ENCODE measurements around the gene POU3F3. TPM values are rescaled to one million over a fixed set of nuclear protein-coding genes. Genes with fewer than 3 reads are reported as not detected.

Gene POU3F3
- total RNA-seq, 1 experiment from 2014 or later: not detected

- TF ChIP-seq ATF3 (IDR thresholded peaks at IDR 0.05): no peak
- TF ChIP-seq JUND (IDR thresholded peaks at IDR 0.05): no peak
- no peak for TF ChIP-seq ELF1 (IDR thresholded peaks at IDR 0.05; ENCODE audit: borderline replicate concordance, low read depth)
- TF ChIP-seq YY1 (IDR thresholded peaks at IDR 0.05; ENCODE audit: extremely low read depth, insufficient replicate concordance, low read depth, low read length): no peak
- TF ChIP-seq CBX3 (IDR thresholded peaks at IDR 0.05; ENCODE audit: low read depth): no peak
- TF ChIP-seq REST (IDR thresholded peaks at IDR 0.05; ENCODE audit: low read depth): no peak
- no peak for TF ChIP-seq POLR2AphosphoS5 (IDR thresholded peaks at IDR 0.05; ENCODE audit: low read depth, low read length)
- no peak for TF ChIP-seq ZFX (IDR thresholded peaks at IDR 0.05)
- TF ChIP-seq FOSL1 (IDR thresholded peaks at IDR 0.05; ENCODE audit: low read depth): no peak
These were observed 744 bp downstream of the POU3F3 start (continued) for GRCh38 chr2:104854498-104855220.

GRCh38 chr2:104855221-104856085, 1.5 kb downstream of the POU3F3 start:
- H3K4me1 ChIP-seq (ENCODE audit: control insufficient read depth in 1 of 2, insufficient read depth in 2 of 2, low read length in 2 of 2): no peaks in the 10 kb centered on the region
- no peaks in the 10 kb centered on the region for H3K9me2 ChIP-seq (ENCODE audit: insufficient read depth)
- no peaks in the 10 kb centered on the region for H3K79me2 ChIP-seq (ENCODE audit: insufficient read depth, low read length)
- BruUV-seq (replicated peaks): no TSS peak
- no peak overlapping the region for H3K27ac ChIP-seq (ENCODE audit: low read depth, low read length)
- ATAC-seq (no peak), DNase-seq (ENCODE audit: low read depth, low spot score) (no peak)
- no peak overlapping the region for H3K4me3 ChIP-seq (replicated peaks in 1 of 2; ENCODE audit: low read depth in 1 of 2, low read length in 2 of 2)
- H3K9me3 ChIP-seq (ENCODE audit: control insufficient read depth in 1 of 2, insufficient read depth in 1 of 2, low read depth in 1 of 2, low read length in 2 of 2): no peaks in the 10 kb centered on the region
- H2AFZ ChIP-seq (ENCODE audit: low read depth, low read length, poor library complexity, severe bottlenecking): no peak overlapping the region
- ChIA-PET POLR2A (no interaction called here), RAD21 (ENCODE audit: low non-redundant PET in 1 of 2, low total read pairs in 2 of 2, uncharacterized antibody in 2 of 2, unreplicated experiment in 2 of 2) (no interaction called here), CTCF (no interaction called here)
- intact Hi-C loops (cut with micrococcal nuclease): no loop called here
- no peak overlapping the region for H3K9ac ChIP-seq (ENCODE audit: low read length)
- no peaks in the 10 kb centered on the region for H3K27me3 ChIP-seq (ENCODE audit: insufficient read depth, low read length)
- no peak for TF ChIP-seq ATF3 (IDR thresholded peaks at IDR 0.05)
- no peak for TF ChIP-seq CBX3 (IDR thresholded peaks at IDR 0.05; ENCODE audit: low read depth)
- no peak for TF ChIP-seq EZH2phosphoT487 (IDR thresholded peaks at IDR 0.05; ENCODE audit: borderline replicate concordance)
- TF ChIP-seq ZBTB33 (IDR thresholded peaks at IDR 0.05; ENCODE audit: extremely low read depth, insufficient replicate concordance, low read length): no peak
- H3K36me3 ChIP-seq (ENCODE audit: control insufficient read depth in 1 of 2, insufficient read depth in 2 of 2, low read length in 2 of 2): no peaks in the 10 kb centered on the region
- H3K4me2 ChIP-seq (ENCODE audit: low read length): no peak overlapping the region
- H4K20me1 ChIP-seq (ENCODE audit: insufficient read depth): no peaks in the 10 kb centered on the region

Measured in HCT116 (cell line).